Activated CD8-positive, alpha-beta memory T cell treated with anti-CD3 and anti-CD28 coated beads, Interleukin-2, amount 50 U/mL, for 24 hours (primary cell): ENCODE measurements around the gene NFIC.
"Not testable (repeated sequence)": the region's sequence is repeated elsewhere in the genome, so short reads cannot be mapped to it uniquely, and the experiment has no call there.

Source experiments
- DNase-seq: peaks from one replicate; pipeline ENCODE4 v3.0.0-alpha.2; 2020; ENCODE audit errors: extremely low read depth

NFIC gene

GRCh38 chr19:3398114-3398899, 31.9 kb downstream of the NFIC start:
- no peak for DNase-seq

- no peak for DNase-seq
These were observed 32.5 kb downstream of the NFIC start for GRCh38 chr19:3398900-3399278.

- DNase-seq: not testable (repeated sequence)
These were observed 32.9 kb downstream of the NFIC start for GRCh38 chr19:3399311-3399710.

- DNase-seq: no peak
These were observed 34.8 kb downstream of the NFIC start for GRCh38 chr19:3401004-3401768.

GRCh38 chr19:3402631-3403443, 36.5 kb downstream of the NFIC start:
- DNase-seq: no peak

- DNase-seq: no peak
These were observed 37.3 kb downstream of the NFIC start for GRCh38 chr19:3403489-3404323.

GRCh38 chr19:3404324-3405260, 38.2 kb downstream of the NFIC start:
- DNase-seq: no peak

GRCh38 chr19:3405261-3405653, 38.9 kb downstream of the NFIC start:
- no peak for DNase-seq

- DNase-seq: no peak
These were observed 40.3 kb downstream of the NFIC start for GRCh38 chr19:3406571-3407111.

GRCh38 chr19:3407556-3408516, 41.5 kb downstream of the NFIC start:
- no peak for DNase-seq

- DNase-seq: no peak
These were observed 42.6 kb downstream of the NFIC start for GRCh38 chr19:3408996-3409345.

- no peak for DNase-seq
These were observed 43.1 kb downstream of the NFIC start for GRCh38 chr19:3409346-3410064.

GRCh38 chr19:3411636-3412035, 45.3 kb downstream of the NFIC start:
- DNase-seq: no peak

GRCh38 chr19:3412066-3412465, 45.7 kb downstream of the NFIC start:
- no peak for DNase-seq

- DNase-seq: no peak
These were observed 47.5 kb downstream of the NFIC start for GRCh38 chr19:3413796-3414327.

GRCh38 chr19:3415695-3416094, 49.3 kb downstream of the NFIC start:
- no peak for DNase-seq

GRCh38 chr19:3420244-3420755, 53.9 kb downstream of the NFIC start:
- DNase-seq: no peak
